COLO829 (cell line): ENCODE measurements around the gene DCTN2.
"Not testable (repeated sequence)": the region's sequence is repeated elsewhere in the genome, so short reads cannot be mapped to it uniquely, and the experiment has no call there.

ENCODE experiments used
- DNase-seq: peaks from one replicate; pipeline ENCODE4 v3.0.0; 2012; ENCODE audit warnings: low spot score

Gene DCTN2

DNA sequence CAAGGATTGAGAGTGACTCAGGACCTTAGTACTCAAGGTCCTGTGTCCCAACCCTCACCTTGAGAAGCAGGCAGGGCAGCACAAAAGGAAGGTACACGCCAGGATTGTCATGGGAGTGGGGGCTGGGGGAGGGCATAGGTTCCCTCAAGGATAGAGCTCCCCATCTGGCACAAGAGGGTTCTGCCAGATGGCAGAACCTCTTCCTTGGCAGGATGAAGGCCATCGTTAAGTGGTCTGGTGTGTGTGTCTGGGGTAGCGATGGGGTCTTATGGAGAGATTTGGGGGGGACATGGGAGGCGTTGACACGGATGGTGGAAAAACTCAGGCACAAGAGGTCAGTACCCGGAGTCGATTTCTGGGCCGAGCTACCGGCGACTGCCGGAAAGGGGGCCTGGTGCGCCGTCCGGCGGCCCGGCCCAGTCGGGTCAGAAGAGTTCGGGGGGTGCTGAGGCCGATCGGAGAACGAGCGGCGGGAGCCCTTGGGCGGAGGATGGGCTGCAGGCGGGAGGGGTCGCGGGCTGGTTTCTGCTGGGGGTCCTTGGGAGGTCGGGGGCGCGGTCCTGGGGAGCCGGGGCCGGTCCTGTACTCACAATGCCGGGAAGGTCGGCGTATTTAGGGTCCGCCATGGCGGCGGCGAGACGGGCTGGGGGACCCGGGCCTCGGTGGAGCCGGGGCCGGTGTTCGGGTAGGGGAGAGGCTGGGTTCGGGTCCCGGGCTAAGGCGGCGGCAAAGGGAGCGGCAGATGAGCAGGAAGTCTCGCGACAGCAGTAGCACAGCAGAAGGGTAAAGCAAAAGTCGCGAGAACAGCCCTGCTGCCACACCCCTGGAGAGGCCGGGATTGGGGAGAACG is at the start of gene DCTN2:
Gene DCTN2, minus strand, starts transcription at position 755 of the 850 bp plus-strand sequence. Its CDS starts 129 bp downstream, at position 626.
- DNase-seq: peak; percentile 99

DNA sequence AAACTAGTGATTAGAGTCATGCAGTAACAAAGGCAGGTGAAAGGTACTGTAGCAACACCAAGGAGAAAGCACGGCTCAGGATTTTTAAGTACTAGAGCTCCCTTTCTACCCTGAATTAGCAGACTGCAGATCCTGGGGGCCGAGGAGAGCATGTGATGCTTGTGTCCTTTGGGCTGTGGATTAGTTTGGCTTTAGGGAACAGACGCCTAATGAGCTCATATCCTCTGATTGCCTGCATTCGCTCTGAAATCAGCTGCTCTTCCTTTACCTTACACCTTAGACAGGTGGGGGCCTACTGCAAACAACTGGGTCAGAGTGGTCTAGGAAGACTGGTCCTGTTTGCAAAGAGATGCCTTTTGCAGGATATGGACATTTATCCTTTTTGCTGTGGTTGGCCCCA is 46.2 kb upstream of the DCTN2 start:
- DNase-seq: no peak

DNA sequence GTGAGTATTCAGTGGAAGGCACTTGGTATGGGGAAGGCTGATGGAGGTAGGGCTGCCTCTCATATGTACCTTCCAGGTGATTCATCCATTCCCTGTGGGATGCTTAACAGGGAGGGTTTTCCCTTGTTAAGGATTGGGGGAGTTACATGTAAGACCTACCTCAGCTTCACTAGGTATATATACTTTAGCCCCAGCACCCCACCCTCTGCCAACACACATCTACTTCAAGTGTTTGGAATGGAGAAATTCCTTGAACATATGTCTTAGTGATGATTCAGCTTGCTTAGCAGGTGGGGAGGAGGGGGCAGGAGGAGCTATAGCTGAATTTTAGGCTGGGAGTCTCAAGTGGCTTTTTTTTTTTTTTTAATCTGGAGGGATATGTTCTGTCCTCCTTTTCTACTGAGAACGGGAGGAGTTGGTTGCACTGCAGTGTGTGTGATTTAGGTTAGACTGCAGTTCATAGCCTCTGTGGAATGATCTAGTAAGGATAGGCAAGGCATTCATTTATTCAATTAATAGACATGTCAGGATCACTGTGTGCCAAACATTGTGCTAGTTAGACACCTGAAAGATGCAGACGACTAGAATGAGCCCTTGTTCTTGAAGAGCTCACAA is 45.7 kb upstream of the DCTN2 start:
- DNase-seq: no peak

DNA sequence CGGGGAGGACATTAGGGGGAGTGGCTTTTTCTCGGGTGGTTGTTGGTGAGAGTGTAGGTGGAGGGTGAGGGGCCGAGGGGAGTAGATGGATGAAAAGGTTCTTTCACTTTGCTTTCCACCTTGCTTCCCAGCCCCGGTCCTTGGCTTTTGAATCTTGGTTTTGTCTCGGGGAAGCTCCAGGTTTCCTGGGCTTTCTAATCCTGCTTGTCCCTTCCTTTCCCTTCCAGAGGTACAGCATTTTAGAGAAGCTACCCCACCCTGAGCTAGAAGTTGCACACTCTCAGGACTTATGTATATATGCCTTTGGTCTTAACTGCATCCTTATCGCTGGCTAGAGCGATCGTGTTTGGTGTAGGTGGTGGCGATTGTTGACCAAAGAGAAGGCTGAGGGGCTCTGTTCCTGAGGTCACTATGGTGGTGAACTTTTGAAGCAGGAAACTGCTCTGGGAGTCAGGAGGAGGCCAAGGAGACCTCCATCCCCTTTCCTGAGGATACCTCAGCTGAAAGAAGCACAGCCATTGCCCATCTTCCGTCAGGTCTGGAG is 44.9 kb upstream of the DCTN2 start:
- DNase-seq: no peak

DNA sequence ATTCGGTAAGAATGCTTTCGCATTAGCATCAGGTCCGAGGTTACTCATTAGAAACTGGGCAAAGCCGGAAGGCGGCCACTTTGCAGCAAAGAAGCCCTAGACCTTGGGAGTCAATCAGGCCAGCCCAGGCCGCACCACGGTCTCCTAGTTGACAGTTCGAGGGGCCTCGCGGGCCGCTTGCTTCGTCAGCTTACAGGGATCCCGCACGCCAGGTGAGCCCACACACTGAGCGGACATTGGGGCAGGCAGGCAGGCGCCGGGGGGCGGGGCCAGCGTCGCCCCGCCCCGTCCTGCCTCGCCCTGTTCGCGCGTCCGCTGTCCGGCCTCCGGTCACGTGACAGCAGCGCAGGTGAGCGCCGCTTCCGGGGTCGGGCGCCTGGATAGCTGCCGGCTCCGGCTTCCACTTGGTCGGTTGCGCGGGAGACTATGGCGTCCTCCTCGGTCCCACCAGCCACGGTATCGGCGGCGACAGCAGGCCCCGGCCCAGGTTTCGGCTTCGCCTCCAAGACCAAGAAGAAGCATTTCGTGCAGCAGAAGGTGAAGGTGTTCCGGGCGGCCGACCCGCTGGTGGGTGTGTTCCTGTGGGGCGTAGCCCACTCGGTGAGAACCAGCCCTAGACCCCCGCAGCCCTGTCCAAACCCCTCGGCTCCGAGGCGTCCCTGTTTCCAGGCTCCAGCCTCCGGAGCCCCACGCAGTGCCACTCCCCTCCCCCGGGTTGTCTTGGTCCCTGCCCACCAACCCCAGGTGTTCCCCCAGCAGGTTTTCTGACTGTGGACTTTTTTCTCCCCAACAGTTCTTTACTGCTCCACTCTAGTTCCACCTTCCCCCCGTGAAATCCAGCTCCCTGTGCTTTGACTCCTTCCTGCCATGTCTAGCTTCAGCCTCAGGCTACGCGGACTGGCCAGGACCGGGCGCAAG is 44.1 kb upstream of the DCTN2 start, which contains the start of gene PIP4K2C:
Gene PIP4K2C, plus strand, starts transcription at position 329 of the 918 bp plus-strand sequence. Its CDS starts 98 bp downstream, at position 427.
- peak; percentile 37 for DNase-seq

DNA sequence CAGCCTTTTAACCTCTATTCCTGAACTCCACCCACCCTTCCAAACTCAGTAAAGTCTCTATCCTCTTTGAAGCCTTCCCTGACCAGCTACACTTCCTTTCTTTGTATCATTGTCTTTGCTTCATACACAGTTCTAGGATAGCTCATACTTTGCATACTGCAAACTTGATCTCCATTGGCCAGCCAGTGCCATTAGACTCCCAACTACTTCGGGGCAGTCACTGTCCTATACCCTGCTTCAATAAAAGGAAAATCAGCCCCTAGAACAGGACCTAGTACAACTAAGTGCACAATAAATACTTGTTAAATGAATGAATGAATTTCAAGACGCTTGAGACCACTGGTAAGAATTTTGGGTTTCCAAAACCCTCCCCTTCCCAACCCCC is 43.5 kb upstream of the DCTN2 start:
- DNase-seq: no peak

DNA sequence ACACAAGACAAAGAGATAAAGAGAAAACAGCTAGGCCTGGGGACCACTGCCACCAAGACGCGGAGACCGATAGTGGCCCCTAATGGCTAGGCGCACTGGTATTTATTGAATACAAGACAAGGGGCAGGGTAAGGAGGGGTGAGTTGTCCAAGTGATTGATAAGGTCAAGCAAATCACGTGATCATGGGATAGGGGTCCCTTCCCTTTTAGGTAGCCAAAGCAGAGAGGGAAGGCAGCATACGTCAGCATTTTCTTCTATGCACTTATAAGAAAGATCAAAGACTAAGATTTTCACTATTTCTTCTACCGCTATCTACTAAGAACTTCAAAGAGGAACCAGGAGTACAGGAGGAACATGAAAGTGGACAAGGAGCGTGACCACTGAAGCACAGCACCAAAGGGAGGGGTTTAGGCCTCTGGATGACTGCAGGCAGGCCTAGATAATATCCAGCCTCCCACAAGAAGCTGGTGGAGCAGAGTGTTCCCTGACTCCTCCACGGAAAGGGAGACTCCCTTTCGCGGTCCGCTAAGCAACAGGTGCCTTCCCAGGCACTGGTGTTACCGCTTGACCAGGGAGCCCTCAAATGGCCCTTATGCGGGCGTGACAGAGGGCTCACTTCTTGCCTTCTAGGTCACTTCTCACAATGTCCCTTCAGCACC is 42.1 kb upstream of the DCTN2 start:
- not testable (repeated sequence) for DNase-seq

DNA sequence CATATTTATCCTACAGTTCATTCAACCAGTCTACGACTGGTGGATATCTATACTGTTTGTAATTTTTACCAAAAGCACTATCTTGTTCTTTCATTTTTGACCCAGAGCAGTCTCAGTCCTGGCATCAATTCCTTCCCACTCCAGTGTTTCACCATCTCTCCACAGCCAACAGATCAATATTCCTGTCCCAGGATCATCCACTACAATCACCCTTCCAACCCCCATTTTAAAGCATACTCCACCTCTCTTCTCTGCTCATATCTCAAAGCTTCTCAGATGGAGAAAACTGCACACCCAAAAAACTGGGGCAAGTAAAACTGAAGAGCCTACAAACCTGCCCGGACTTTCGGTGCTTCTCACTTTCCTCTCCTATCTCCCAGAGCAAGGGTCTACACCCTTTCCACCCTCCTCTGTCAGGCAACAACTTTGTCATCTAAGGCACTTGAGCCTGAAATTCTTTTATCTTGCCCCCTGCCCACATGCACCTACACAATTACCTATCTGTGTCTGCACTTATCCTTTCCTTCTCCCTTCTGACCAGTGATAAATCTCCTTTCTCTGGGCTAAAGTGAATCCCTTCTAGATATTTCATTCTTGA is 39.9 kb upstream of the DCTN2 start:
- no peak for DNase-seq

DNA sequence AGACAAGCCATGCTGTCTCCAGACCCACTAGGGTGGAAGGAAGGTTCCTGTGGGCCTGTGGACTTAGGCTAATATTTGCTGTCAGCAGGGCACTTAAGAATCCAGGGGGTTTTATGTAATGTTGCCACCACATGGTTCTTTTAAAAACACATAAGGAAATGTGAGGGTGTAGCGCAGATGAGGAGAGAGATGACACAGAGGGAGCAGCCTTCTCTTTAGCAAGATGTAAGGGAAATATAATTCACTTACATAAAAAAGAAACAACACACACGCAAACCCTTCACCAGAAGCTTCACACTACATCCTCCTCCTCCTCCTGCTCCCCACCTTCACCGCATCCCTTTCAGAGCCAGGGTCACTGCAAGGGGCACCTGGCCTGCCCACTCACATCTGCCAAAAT is 39.1 kb upstream of the DCTN2 start:
- no peak for DNase-seq

DNA sequence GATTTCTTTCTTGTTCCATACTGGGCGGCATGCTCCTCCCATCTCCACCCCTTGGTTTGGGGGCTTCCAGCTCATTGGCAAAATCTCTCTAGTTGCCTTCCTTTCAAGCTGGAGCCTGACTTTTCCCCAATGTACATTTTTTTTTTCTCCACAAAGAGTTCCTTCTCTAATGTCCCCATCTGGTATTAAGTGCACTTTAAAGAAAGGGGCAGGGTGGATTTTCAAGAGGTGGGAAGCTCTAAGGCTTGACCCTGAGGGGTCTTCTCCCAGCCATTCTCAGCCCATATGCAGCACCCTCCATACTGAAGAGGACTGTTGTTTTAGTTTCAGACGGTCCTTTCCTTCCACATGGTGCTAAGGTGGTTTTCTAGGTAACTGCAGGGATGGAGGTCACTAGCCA is 38.2 kb upstream of the DCTN2 start:
- DNase-seq: no peak

DNA sequence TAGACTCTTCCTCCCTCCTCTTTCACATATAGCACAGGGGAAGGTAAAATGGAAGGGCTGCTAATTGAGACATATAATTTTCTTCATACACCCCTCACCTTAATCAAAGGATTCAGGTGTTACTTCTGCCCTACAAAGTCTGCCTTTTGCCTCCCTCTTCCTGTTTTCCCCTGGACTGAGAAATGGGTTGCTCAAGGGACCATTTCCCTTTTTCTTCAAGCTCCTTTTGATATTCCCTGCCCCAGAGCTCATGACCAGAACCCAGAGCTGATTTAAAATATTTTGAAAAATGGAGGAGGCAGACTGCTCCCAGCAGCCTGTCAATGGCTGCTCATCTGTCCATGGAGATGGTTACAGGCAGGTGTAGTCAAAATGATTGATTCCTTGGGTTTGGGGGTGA is 37.7 kb upstream of the DCTN2 start:
- DNase-seq: no peak

DNA sequence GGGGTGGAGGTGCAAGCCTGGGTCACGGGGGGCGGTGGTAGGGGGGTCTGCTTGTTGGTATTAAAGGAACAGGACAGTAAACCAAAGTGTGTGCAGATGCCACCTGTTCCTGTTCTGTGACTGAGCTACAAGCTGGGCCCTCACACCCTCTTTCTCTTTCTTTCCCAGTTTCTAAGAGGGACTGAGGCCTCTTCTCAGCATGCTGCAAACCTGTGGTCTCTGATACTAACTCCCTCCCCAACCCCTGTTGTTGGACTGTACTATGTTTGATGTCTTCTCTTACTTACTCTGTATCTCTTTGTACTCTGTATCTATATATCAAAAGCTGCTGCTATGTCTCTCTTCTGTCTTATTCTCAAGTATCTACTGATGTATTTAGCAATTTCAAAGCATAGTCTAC is 37.1 kb upstream of the DCTN2 start:
- DNase-seq: no peak

DNA sequence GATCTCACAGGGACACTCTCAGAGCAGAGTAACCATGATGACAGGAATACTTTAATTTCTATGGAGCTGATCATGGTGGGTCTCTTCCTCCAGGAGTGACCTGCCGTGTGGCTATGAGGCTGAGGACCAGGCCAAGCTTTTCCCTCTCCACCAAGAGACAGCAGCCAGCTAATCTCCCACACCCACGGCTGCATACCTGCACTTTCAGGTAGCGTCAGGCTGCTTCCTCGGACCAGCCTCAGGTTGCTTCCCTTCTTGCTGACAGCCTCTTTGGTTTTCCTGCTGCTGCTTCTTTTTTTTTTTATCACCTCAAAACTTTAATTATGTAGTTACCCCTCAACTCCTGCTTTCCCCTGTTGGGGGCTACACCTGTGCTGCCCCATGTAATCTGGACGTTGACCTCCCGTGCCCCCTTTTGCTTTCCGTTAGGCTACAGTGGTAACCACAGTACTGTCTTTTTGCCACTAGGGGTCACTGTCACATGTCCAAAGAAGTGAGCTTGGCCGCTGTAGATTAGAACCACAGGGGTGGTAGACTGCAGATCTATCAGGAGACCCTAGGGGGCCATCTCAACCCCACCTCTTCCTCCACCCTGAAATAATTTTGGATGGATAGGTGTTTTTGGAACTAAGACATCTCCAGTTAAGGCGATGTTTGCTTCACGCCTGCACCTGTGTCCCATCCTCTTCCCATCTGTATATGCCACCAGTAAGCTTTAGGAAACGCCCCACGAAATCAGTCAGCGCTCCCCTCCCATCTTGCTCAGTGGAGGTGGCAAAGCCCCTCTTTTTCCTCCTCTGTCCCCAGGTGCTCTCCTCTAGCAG is 36.2 kb upstream of the DCTN2 start:
- peak; percentile 84 for DNase-seq

DNA sequence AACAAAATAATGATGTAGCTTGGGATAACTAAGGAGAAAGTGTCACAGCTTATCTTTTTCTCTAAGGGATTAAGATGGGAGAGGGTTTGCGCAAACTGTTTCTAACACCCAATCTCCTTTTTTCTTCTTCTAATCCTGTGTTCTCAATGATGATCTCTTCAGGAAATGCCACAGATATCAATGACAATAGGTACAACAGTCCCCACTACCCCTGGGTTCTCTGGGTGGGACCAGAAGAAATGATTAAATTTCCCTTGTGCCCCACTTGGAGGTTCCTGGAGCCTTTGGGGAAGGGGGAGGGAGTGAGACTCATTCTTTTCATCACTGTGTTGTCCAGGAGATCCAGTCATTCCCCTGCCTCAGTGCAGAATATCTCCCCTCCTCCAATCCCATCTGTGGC is 35.4 kb upstream of the DCTN2 start:
- no peak for DNase-seq

DNA sequence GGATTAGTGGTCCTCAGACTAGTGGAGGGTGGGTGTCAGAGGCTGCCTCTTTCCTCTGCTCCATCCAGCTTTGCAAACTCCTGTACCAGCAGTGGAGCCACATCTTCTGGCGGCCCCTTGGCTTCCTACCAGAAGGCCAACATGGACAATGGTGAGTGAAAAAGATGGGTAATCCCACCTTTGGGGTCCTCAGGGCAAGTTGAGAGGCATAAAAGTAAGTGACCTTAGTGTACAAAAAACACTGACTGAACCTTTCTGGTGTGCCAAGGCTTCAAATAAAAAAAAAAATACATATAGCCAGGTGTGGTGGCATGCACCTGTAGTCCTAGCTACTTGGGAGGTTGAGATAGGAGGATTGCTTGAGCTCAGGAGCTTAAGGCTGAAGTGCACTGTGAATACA is 34.8 kb upstream of the DCTN2 start:
- no peak for DNase-seq

DNA sequence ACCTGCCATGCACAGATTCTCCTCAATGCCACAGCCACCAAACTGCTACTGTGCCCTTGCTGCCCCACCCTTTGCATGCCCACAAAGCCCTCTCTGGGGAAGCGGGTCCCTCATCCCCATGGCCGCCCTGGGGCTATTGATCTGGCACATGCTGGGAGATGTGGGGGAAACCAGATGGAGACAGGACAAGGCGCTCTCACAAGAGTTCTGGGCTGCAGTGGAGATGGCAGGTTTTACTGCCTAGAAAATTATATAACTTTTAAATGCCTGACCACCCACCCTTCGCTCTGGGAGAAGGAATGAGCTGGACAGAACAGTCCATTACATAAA is 33.4 kb upstream of the DCTN2 start:
- no peak for DNase-seq

DNA sequence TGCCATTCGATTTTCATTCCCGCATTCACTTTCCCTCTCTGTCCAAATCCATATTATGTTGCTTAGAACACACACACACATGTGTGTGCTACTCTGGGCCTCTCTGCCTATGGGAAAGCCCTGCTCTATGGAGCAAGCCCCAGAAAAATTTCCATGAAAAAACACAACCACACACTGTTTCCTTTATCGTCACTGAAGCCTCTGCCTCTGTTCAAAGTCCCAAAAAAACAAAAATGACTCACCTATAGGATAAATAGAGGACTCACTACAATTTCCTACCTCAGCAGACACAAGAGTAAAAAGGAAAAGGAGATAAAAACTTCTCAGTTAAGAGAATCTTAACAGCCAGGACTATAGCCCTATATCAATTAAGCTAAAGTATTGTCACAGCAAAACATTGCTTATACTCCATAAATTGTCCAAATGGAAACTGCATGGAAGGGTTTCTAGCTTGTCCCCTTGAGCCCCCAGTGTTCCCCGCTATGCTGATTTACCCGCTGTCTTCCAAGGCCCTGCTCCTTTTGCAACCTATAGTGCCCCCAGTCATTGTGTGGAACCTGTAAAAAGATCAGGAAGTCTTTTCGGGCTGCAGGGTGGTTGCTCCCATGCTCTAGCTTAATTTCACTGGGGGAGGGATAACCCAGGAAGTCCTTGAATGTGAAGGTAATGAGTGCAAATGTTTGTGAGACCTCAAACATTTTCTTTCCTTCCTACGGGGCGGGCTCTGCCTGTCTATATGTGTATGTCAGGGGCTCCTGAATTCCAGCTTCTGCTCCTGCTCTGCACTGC is 32.9 kb upstream of the DCTN2 start:
- no peak for DNase-seq

DNA sequence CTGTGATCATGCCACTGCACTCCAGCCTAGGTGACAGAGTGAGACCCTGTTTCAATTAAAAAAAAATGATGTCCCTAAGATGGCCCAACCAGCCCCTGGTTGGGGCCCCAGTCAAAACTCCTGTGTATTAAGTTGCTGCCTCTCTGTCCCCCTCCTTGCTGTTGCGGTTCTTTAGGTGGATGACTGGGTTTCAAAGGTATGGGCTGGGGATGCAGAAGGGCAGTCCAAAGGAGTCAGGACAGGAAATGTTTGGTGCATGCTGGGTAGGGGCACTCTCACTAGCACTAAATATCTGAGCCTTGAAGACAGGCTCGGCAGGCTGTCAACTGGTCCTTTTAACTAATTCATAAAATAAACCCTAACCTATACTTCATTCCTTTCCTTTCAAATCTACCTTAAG is 32.0 kb upstream of the DCTN2 start:
- DNase-seq: no peak

DNA sequence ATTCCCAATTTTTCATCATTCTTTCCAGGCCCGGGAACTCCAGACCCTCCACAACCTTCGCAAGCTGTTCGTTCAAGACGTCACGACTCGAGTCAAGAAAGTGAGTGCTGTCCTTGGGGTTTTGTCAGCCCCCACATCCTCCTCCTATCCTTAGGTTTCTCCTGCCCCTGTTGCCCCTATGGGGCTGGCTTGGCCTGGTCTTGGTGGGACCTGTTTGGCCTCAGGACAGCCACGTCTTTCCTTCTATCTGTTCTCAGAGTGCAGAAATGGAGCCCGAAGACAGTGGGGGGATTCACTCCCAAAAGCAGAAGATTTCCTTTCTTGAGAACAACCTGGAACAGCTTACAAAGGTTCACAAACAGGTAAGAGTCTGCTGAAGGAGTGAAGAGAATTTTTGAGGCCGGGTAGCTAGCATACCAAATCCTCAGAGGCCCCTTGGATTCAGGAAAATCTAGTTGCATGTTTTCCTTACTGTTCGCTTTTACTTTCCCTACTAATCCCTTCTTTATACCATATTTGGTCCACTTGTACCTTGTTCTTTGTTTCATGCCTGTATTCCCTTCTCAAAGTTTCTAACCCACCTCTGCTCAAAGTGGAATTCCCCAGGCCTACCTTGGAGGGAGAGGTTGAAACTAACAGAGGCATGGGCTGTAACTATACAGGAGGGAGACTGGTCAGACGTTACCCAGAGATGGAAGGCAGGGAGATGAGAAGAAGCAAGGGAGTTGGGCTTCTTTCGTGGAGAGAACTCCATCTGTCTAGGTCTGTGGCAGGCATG is 31.2 kb upstream of the DCTN2 start:
- DNase-seq: no peak
